Panc1 (cell line): ENCODE results near the gene AOC2.

Source experiments
- POLR2AphosphoS5 ChIP-seq: IDR thresholded peaks from 2 replicates; pipeline ENCODE4 v1.6.1; 2012; ENCODE audit warnings: mild to moderate bottlenecking, low read depth, low read length, moderate library complexity
- TCF7L2 ChIP-seq: IDR thresholded peaks from 2 replicates; pipeline ENCODE4 v1.6.1; 2011; ENCODE audit warnings: mild to moderate bottlenecking, low read depth, low read length, inconsistent platforms
- TF ChIP-seq, protein P1 (sequence below): fragments of 450-650 bp; IDR thresholded peaks from 2 replicates; pipeline ENCODE4 v1.5.1; 2017; ENCODE audit warnings: mild to moderate bottlenecking
- TF ChIP-seq, protein P2 (sequence below), 2 experiments: IDR thresholded peaks; 2 replicates each; pipeline ENCODE4 v1.6.1; 2011 to 2012; ENCODE audit warnings: low read depth in 2 of 2, control low read depth in 1 of 2, low read length in 1 of 2, mild to moderate bottlenecking in 1 of 2, moderate library complexity in 1 of 2; ENCODE audit not compliant: insufficient read depth in 1 of 2

DNA sequence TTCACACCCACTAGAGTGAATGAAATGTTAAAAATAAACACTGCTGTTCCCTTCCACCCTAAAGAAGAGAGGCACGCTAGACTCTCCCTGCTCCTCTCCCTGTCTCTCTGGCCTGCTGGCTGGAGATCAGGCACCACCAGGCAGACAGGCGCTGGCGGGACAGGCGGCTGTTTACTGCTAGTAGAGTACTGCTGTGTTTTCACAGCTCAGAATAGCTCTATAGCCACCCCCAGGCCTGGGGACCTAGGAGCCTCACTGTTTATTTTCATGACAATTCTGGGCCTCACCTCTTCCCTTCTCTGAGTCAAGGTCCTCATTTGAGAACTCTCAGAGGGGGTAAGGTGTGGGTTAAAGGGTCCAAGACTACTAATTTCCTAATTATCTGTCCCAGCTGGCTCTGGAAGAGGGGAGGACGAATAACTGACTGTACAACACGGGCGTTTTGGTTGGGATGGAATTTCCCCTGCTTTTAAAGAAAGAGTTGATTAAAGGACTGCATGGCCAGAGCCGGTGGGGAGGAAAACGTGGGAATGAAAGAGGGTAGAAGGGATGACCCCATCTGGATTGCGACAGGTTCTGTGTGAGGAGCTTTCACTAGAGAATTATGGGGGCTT is 47.3 kb downstream of the AOC2 start:
- TF ChIP-seq POLR2AphosphoS5 (no peak), TCF7L2 (no peak)
- TF ChIP-seq, protein P1, sequence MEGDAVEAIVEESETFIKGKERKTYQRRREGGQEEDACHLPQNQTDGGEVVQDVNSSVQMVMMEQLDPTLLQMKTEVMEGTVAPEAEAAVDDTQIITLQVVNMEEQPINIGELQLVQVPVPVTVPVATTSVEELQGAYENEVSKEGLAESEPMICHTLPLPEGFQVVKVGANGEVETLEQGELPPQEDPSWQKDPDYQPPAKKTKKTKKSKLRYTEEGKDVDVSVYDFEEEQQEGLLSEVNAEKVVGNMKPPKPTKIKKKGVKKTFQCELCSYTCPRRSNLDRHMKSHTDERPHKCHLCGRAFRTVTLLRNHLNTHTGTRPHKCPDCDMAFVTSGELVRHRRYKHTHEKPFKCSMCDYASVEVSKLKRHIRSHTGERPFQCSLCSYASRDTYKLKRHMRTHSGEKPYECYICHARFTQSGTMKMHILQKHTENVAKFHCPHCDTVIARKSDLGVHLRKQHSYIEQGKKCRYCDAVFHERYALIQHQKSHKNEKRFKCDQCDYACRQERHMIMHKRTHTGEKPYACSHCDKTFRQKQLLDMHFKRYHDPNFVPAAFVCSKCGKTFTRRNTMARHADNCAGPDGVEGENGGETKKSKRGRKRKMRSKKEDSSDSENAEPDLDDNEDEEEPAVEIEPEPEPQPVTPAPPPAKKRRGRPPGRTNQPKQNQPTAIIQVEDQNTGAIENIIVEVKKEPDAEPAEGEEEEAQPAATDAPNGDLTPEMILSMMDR = no peak
- TF ChIP-seq, protein P2, sequence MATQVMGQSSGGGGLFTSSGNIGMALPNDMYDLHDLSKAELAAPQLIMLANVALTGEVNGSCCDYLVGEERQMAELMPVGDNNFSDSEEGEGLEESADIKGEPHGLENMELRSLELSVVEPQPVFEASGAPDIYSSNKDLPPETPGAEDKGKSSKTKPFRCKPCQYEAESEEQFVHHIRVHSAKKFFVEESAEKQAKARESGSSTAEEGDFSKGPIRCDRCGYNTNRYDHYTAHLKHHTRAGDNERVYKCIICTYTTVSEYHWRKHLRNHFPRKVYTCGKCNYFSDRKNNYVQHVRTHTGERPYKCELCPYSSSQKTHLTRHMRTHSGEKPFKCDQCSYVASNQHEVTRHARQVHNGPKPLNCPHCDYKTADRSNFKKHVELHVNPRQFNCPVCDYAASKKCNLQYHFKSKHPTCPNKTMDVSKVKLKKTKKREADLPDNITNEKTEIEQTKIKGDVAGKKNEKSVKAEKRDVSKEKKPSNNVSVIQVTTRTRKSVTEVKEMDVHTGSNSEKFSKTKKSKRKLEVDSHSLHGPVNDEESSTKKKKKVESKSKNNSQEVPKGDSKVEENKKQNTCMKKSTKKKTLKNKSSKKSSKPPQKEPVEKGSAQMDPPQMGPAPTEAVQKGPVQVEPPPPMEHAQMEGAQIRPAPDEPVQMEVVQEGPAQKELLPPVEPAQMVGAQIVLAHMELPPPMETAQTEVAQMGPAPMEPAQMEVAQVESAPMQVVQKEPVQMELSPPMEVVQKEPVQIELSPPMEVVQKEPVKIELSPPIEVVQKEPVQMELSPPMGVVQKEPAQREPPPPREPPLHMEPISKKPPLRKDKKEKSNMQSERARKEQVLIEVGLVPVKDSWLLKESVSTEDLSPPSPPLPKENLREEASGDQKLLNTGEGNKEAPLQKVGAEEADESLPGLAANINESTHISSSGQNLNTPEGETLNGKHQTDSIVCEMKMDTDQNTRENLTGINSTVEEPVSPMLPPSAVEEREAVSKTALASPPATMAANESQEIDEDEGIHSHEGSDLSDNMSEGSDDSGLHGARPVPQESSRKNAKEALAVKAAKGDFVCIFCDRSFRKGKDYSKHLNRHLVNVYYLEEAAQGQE (IDR thresholded peaks at IDR 0.05; ENCODE audit: insufficient read depth in 1 of 2, low read depth in 2 of 2, low read length in 1 of 2) = no peak
